ENCODE data around the gene JMY.

Gene JMY

GRCh38 chr5:79349881-79350280 is 114.0 kb downstream of the JMY start:
- Histone ChIP-seq H3K27ac (ENCODE audit: low read length) (no peak overlapping the region), H3K4me3 (ENCODE audit: low read depth in 1 of 2, low read length in 2 of 2) (no peak overlapping the region), H4K20me1 (ENCODE audit: insufficient read depth, low read length) (no peaks in the 10 kb centered on the region), H3K4me1 (ENCODE audit: insufficient read depth, low read length) (no peaks in the 10 kb centered on the region), H3K9me3 (ENCODE audit: insufficient read depth, low read length, severe bottlenecking) (no peaks in the 10 kb centered on the region), H2AFZ (ENCODE audit: low read depth, low read length) (no peak overlapping the region), H3K9ac (ENCODE audit: low read depth, low read length) (no peak overlapping the region), H3K4me2 (ENCODE audit: insufficient read depth, low read length) (no peak overlapping the region), H3K36me3 (ENCODE audit: insufficient read depth, low read length) (no peaks in the 10 kb centered on the region), H3K79me2 (ENCODE audit: insufficient read depth, low read length) (no peaks in the 10 kb centered on the region), H3K27me3 (ENCODE audit: insufficient read depth, low read length, poor library complexity) (no peaks in the 10 kb centered on the region)
- TF ChIP-seq, protein P1, sequence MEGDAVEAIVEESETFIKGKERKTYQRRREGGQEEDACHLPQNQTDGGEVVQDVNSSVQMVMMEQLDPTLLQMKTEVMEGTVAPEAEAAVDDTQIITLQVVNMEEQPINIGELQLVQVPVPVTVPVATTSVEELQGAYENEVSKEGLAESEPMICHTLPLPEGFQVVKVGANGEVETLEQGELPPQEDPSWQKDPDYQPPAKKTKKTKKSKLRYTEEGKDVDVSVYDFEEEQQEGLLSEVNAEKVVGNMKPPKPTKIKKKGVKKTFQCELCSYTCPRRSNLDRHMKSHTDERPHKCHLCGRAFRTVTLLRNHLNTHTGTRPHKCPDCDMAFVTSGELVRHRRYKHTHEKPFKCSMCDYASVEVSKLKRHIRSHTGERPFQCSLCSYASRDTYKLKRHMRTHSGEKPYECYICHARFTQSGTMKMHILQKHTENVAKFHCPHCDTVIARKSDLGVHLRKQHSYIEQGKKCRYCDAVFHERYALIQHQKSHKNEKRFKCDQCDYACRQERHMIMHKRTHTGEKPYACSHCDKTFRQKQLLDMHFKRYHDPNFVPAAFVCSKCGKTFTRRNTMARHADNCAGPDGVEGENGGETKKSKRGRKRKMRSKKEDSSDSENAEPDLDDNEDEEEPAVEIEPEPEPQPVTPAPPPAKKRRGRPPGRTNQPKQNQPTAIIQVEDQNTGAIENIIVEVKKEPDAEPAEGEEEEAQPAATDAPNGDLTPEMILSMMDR (IDR thresholded peaks at IDR 0.05; ENCODE audit: borderline replicate concordance, extremely low read depth, low read length, poor library complexity, severe bottlenecking) = no peak
- TF ChIP-seq EZH2 (IDR thresholded peaks at IDR 0.05; ENCODE audit: borderline replicate concordance, low read depth, low read length, severe bottlenecking) = no peak
- no peak for ATAC-seq (ENCODE audit: insufficient read depth, low read depth)
- no peak for DNase-seq

DNA sequence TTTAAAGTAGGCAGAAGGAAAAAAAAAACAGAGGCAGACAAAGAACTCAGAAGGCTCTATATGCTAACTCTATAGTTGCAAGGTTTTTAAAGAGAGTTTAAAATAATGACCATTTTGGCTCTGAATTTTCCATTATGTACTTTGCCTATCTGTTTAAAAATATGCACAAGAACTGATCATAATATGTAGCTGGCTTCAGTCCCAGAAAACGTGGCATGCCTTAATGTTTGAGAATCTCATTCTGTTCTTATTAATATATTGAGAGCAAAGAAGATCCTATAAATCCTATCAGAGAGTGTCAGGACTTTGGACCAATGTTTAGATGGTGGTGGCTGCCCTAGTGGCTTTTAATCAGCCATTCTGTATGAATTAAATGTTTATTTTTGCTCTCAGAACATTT is 121.5 kb downstream of the JMY start:
- Histone ChIP-seq H3K4me3 (ENCODE audit: low read depth in 1 of 2, low read length in 2 of 2) (no peak overlapping the region), H3K4me2 (ENCODE audit: insufficient read depth, low read length) (no peak overlapping the region), H3K4me1 (ENCODE audit: insufficient read depth, low read length) (no peaks in the 10 kb centered on the region), H3K36me3 (ENCODE audit: insufficient read depth, low read length) (no peaks in the 10 kb centered on the region), H3K9ac (ENCODE audit: low read depth, low read length) (no peak overlapping the region), H4K20me1 (ENCODE audit: insufficient read depth, low read length) (no peaks in the 10 kb centered on the region), H3K9me3 (ENCODE audit: insufficient read depth, low read length, severe bottlenecking) (no peaks in the 10 kb centered on the region), H3K27ac (ENCODE audit: low read length) (no peak overlapping the region), H2AFZ (ENCODE audit: low read depth, low read length) (no peak overlapping the region), H3K79me2 (ENCODE audit: insufficient read depth, low read length) (no peaks in the 10 kb centered on the region), H3K27me3 (ENCODE audit: insufficient read depth, low read length, poor library complexity) (no peaks in the 10 kb centered on the region)
- ATAC-seq (ENCODE audit: insufficient read depth, low read depth) (no peak), DNase-seq (no peak)
- TF ChIP-seq, protein P1 (IDR thresholded peaks at IDR 0.05; ENCODE audit: borderline replicate concordance, extremely low read depth, low read length, poor library complexity, severe bottlenecking) = no peak
- no peak for TF ChIP-seq EZH2 (IDR thresholded peaks at IDR 0.05; ENCODE audit: borderline replicate concordance, low read depth, low read length, severe bottlenecking)
